GM19395 (cell line): ENCODE results near the gene AKNA.
"Not testable (repeated sequence)": the region's sequence is repeated elsewhere in the genome, so short reads cannot be mapped to it uniquely, and the experiment has no call there.

Experiments
- ATAC-seq: cut with Tn5 transposase; IDR thresholded peaks from one replicate; pipeline ENCODE4 v1.9.1; 2021; ENCODE audit warnings: mild to moderate bottlenecking, moderate library complexity; ENCODE audit not compliant: unreplicated experiment

The AKNA gene

GRCh38 chr9:114328357-114328820 lies 59.4 kb downstream of the AKNA start:
- ATAC-seq = not testable (repeated sequence)

GRCh38 chr9:114327749-114328148 lies 60.0 kb downstream of the AKNA start:
- no peak for ATAC-seq

- not testable (repeated sequence) for ATAC-seq
Measured at GRCh38 chr9:114325684-114326254, 62.0 kb downstream of the AKNA start.

- not testable (repeated sequence) for ATAC-seq
Measured at GRCh38 chr9:114324965-114325364, 62.8 kb downstream of the AKNA start.

GRCh38 chr9:114324492-114324891 lies 63.3 kb downstream of the AKNA start:
- no peak for ATAC-seq

GRCh38 chr9:114323849-114324248 lies 63.9 kb downstream of the AKNA start:
- not testable (repeated sequence) for ATAC-seq

- ATAC-seq = not testable (repeated sequence)
Measured at GRCh38 chr9:114322831-114323531, 64.8 kb downstream of the AKNA start, which contains the start of gene ORM1. Gene ORM1 (plus strand): TSS chr9:114323098. CDS start chr9:114323134, 36 bp downstream.

GRCh38 chr9:114322160-114322818 lies 65.5 kb downstream of the AKNA start:
- ATAC-seq = not testable (repeated sequence)

- ATAC-seq = no peak
Measured at GRCh38 chr9:114321759-114322158, 66.0 kb downstream of the AKNA start.

- ATAC-seq = not testable (repeated sequence)
Measured at GRCh38 chr9:114320710-114321109, 67.1 kb downstream of the AKNA start.

GRCh38 chr9:114319147-114319546 lies 68.6 kb downstream of the AKNA start:
- ATAC-seq = no peak

GRCh38 chr9:114318416-114318815 lies 69.4 kb downstream of the AKNA start:
- no peak for ATAC-seq

- ATAC-seq = no peak
Measured at GRCh38 chr9:114317665-114318357, 70.0 kb downstream of the AKNA start.

GRCh38 chr9:114316605-114317230 lies 71.1 kb downstream of the AKNA start:
- ATAC-seq = no peak

GRCh38 chr9:114315723-114316363 lies 71.9 kb downstream of the AKNA start:
- no peak for ATAC-seq

GRCh38 chr9:114314881-114315722 lies 72.7 kb downstream of the AKNA start:
- no peak for ATAC-seq

GRCh38 chr9:114314256-114314867 lies 73.4 kb downstream of the AKNA start:
- ATAC-seq = no peak

- ATAC-seq = no peak
Measured at GRCh38 chr9:114313186-114313585, 74.6 kb downstream of the AKNA start.

- ATAC-seq = no peak
Measured at GRCh38 chr9:114312513-114312875, 75.3 kb downstream of the AKNA start.
